ENCODE results near the gene OR2M2.
A peak's percentile ranks its signal among the peaks of the same experiment; 100 is the strongest.

OR2M2 gene

GRCh38 chr1:248174521-248174920 lies at the start of gene OR2M2:
Gene OR2M2, plus strand, starts transcription at chr1:248174821. Its CDS starts 5,165 bp downstream, at chr1:248179986.
- no peak for DNase-seq (ENCODE audit: low read depth)

- DNase-seq (ENCODE audit: low read depth): no peak
Measured at GRCh38 chr1:248127653-248128052, 47.0 kb upstream of the OR2M2 start.

GRCh38 chr1:248136811-248137210 lies 37.8 kb upstream of the OR2M2 start:
- DNase-seq (ENCODE audit: low read depth): no peak

- peak; percentile 19 for DNase-seq (ENCODE audit: low read depth)
Measured at GRCh38 chr1:248140846-248141245, 33.8 kb upstream of the OR2M2 start.

GRCh38 chr1:248143311-248143710 lies 31.3 kb upstream of the OR2M2 start:
- peak; percentile 3 for DNase-seq (ENCODE audit: low read depth)

- DNase-seq (ENCODE audit: low read depth): no peak
Measured at GRCh38 chr1:248144513-248145198, 30.0 kb upstream of the OR2M2 start, which contains the start of gene OR2M5. Gene OR2M5, plus strand, starts transcription at chr1:248145148. Its CDS starts 0 bp downstream, at chr1:248145148.

- DNase-seq (ENCODE audit: low read depth): no peak
Measured at GRCh38 chr1:248152056-248152827, 22.4 kb upstream of the OR2M2 start.

GRCh38 chr1:248155927-248156326 lies 18.7 kb upstream of the OR2M2 start:
- DNase-seq (ENCODE audit: low read depth): no peak

- DNase-seq (ENCODE audit: low read depth): no peak
Measured at GRCh38 chr1:248158758-248159157, 15.9 kb upstream of the OR2M2 start.

- no peak for DNase-seq (ENCODE audit: low read depth)
Measured at GRCh38 chr1:248164031-248164430, 10.6 kb upstream of the OR2M2 start.

GRCh38 chr1:248165186-248165585 lies 9.4 kb upstream of the OR2M2 start:
- no peak for DNase-seq (ENCODE audit: low read depth)

GRCh38 chr1:248183996-248184395 lies 9.4 kb downstream of the OR2M2 start:
- DNase-seq (ENCODE audit: low read depth): no peak

GRCh38 chr1:248187363-248187762 lies 12.7 kb downstream of the OR2M2 start:
- no peak for DNase-seq (ENCODE audit: low read depth)

GRCh38 chr1:248189026-248189425 lies 14.4 kb downstream of the OR2M2 start:
- no peak for DNase-seq (ENCODE audit: low read depth)

- no peak for DNase-seq (ENCODE audit: low read depth)
Measured at GRCh38 chr1:248194117-248194516, 19.5 kb downstream of the OR2M2 start.

- DNase-seq (ENCODE audit: low read depth): no peak
Measured at GRCh38 chr1:248196965-248197364, 22.3 kb downstream of the OR2M2 start, which contains the start of gene OR2M3. Gene OR2M3, plus strand, starts transcription at chr1:248197265. Its CDS starts 5,803 bp downstream, at chr1:248203068.

GRCh38 chr1:248215880-248216279 lies 41.3 kb downstream of the OR2M2 start:
- no peak for DNase-seq (ENCODE audit: low read depth)

GRCh38 chr1:248225537-248225936 lies 50.9 kb downstream of the OR2M2 start:
- no peak for DNase-seq (ENCODE audit: low read depth)

- DNase-seq (ENCODE audit: low read depth): no peak
Measured at GRCh38 chr1:248229360-248229908, 54.8 kb downstream of the OR2M2 start.
